Heart left ventricle (tissue), 13 donors: ENCODE measurements around the gene RNF126.

Experiments
- POLR2A ChIP-seq, 2 donors: fragments of 450-650 bp; IDR thresholded peaks; one replicate each; pipeline ENCODE4 v1.6.1; 2017; ENCODE audit warnings: antibody characterized with exemption in 2 of 2, mild to moderate bottlenecking in 2 of 2, moderate library complexity in 2 of 2
- TF ChIP-seq, protein P1 (sequence below), 12 donors: fragments of 200-600 bp; sonication (generic) in 4 of 12; IDR thresholded peaks; one replicate each; pipeline versions ENCODE4 v1.5.0 to v1.8.0; 2018 to 2022; ENCODE audit warnings: antibody characterized with exemption in 12 of 12, mild to moderate bottlenecking in 5 of 12
- donor health status: ischemic (EF 13 %, LVEDD 7.1; RV severe dilation, severe dysfunction).
- donor health status: DM: no; HTN: yes; CAD: no.
- donor health status: DM: no; HTN: no; CAD: no.
- donor health status: ischemic (EF 25% LVEDD 6.9; RV normal size, moderate dysfunction).
- donor health status: ischemic (EF 25% LVEDD 5.7; RV mildly dilated, moderate dysfunction).
- donor health status: ischemic (EF 35%, LVEDD 5.7; RV mildly dilated, moderate dysfunction).
- donor health status: nonischemic (EF 11% LVEDD 7.7; RV severe dilation, severe dysfunction).
- donor health status: DM: yes; HTN: yes; CAD: no.
- donor health status: PGD.
- donor health status: ischemic (EF 29% LVEDD 5.4; RV normal size, mild dysfunction).
- donor health status: nonischemic (EF 23%, LVEDD 6.1; RV moderate dilation, normal function).

DNA sequence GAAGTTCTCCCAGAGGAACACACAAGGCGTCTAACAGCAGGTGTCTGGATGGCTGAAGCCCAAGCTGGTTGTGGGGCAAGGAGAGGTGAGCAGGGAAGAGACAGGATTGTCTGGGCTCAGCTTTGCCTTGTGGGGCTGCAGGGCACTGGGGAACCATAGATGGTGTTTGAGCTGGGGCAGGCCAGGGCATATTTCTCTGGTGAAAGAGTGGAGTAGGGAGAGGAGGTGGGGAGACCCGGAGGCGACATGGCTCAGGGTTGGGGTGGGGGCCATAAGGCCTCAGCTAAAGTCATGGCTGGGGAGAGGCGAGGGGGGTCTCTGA, 40.3 kb upstream of the RNF126 start:
- TF ChIP-seq, protein P1, sequence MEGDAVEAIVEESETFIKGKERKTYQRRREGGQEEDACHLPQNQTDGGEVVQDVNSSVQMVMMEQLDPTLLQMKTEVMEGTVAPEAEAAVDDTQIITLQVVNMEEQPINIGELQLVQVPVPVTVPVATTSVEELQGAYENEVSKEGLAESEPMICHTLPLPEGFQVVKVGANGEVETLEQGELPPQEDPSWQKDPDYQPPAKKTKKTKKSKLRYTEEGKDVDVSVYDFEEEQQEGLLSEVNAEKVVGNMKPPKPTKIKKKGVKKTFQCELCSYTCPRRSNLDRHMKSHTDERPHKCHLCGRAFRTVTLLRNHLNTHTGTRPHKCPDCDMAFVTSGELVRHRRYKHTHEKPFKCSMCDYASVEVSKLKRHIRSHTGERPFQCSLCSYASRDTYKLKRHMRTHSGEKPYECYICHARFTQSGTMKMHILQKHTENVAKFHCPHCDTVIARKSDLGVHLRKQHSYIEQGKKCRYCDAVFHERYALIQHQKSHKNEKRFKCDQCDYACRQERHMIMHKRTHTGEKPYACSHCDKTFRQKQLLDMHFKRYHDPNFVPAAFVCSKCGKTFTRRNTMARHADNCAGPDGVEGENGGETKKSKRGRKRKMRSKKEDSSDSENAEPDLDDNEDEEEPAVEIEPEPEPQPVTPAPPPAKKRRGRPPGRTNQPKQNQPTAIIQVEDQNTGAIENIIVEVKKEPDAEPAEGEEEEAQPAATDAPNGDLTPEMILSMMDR (IDR thresholded peaks at IDR 0.05), result no peak
- TF ChIP-seq POLR2A (IDR thresholded peaks at IDR 0.05), result no peak
